Measurements from ENCODE around the gene PLA2G5.

DNA sequence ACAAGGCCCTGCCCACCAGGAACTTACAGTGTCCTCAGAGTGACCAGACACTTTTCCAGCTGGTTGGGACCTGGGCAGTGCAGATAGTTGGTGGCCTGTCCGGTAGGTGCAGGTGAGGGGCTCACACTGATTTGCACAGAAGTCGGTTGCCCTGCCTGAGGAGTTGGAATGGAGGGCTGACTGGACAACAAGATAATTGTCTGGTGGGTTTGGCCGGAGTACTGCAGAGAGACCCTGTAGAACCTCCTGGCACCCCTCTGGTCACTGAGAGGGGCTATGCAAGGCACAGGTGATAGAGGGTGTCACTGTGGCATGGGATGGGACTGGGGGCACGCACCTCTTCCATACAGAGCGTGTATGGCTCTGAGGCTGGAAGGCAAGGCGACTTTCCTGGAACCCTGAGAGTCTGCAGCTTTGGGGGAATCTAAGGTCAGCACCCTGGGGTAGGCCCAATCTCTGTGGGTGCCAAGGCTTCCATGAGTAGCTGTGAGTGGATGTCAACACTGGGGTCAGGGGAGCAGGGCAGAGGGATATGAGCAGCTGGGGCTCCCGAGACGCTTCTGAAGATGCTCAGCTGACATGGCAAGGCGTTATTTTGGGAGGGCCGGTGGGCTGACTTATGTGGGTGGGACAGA is 56.9 kb downstream of the PLA2G5 start:
- TF ChIP-seq, protein P1, sequence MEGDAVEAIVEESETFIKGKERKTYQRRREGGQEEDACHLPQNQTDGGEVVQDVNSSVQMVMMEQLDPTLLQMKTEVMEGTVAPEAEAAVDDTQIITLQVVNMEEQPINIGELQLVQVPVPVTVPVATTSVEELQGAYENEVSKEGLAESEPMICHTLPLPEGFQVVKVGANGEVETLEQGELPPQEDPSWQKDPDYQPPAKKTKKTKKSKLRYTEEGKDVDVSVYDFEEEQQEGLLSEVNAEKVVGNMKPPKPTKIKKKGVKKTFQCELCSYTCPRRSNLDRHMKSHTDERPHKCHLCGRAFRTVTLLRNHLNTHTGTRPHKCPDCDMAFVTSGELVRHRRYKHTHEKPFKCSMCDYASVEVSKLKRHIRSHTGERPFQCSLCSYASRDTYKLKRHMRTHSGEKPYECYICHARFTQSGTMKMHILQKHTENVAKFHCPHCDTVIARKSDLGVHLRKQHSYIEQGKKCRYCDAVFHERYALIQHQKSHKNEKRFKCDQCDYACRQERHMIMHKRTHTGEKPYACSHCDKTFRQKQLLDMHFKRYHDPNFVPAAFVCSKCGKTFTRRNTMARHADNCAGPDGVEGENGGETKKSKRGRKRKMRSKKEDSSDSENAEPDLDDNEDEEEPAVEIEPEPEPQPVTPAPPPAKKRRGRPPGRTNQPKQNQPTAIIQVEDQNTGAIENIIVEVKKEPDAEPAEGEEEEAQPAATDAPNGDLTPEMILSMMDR (conservative IDR thresholded peaks at IDR 0.05; ENCODE audit: low read depth, low read length) = no peak
- TF ChIP-seq EZH2phosphoT487 (IDR thresholded peaks at IDR 0.05; ENCODE audit: borderline replicate concordance, low read length) (no peak), EZH2 (IDR thresholded peaks at IDR 0.05; ENCODE audit: low read length, unreplicated experiment) (no peak)
